ENCODE data around the gene EPHB2.

DNA sequence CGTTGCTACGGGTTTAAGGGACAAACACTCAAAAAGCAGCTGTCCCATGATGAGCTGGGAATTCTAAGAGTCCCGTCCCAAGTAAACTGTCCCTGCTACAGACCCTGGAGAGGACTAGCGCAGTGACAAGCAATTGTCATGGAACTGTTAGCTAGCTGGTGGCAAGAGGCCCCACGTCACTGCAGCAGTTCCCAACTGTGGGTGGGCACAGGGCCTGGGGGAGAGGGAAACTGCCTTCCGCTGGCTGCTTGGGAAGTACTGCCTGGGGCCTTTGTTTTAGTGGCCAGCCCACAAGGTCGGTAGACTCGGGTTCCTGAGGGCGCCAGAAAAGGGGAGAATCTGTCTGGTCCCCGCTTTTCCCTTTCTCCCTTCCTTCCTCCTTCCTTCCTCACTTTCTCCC lies 164.6 kb downstream of the EPHB2 start:
- TF ChIP-seq, protein P1, sequence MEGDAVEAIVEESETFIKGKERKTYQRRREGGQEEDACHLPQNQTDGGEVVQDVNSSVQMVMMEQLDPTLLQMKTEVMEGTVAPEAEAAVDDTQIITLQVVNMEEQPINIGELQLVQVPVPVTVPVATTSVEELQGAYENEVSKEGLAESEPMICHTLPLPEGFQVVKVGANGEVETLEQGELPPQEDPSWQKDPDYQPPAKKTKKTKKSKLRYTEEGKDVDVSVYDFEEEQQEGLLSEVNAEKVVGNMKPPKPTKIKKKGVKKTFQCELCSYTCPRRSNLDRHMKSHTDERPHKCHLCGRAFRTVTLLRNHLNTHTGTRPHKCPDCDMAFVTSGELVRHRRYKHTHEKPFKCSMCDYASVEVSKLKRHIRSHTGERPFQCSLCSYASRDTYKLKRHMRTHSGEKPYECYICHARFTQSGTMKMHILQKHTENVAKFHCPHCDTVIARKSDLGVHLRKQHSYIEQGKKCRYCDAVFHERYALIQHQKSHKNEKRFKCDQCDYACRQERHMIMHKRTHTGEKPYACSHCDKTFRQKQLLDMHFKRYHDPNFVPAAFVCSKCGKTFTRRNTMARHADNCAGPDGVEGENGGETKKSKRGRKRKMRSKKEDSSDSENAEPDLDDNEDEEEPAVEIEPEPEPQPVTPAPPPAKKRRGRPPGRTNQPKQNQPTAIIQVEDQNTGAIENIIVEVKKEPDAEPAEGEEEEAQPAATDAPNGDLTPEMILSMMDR (IDR thresholded peaks at IDR 0.05), result no peak
- no peak for TF ChIP-seq POLR2A (IDR thresholded peaks at IDR 0.05)
- TF ChIP-seq EP300 (IDR thresholded peaks at IDR 0.05), result no peak
